NCI-H1417 treated with DMSO at 0.1 percent for 48 hours (cell line): ENCODE results near the gene XAGE1B.
"Not testable (repeated sequence)": the region's sequence is repeated elsewhere in the genome, so short reads cannot be mapped to it uniquely, and the experiment has no call there.

Source experiments
- DNase-seq: peaks from one replicate; lab custom pipeline; 2025; lab: John Stamatoyannopoulos, UW

The XAGE1B gene, protein sequence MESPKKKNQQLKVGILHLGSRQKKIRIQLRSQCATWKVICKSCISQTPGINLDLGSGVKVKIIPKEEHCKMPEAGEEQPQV

GRCh38 chrX:52516987-52517325 is at the start of gene XAGE1B:
XAGE1B (minus strand) TSS chrX:52517063; CDS start chrX:52515527, 1,536 bp downstream.
- not testable (repeated sequence) for DNase-seq

- DNase-seq: no peak
Measured at GRCh38 chrX:52563105-52563504, 46.2 kb upstream of the XAGE1B start.

DNA sequence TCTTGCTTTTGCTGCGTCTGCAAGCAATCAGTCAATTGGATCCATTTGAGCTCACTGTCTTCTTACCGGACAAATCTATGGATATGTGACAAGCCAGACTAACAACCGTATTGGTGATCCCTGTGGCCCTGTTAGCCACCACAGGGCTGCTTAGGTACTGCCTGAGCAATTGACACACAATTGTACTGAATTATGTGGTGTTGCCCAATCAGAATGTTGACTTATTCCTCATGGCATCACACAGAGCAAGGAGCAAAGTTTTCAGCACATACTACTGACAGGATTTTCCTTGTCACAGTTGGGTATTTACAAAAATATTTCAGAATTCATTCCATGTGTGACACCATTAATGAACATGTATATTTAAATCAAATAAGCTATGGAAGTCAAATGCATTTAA is 41.3 kb upstream of the XAGE1B start:
- DNase-seq: no peak

DNA sequence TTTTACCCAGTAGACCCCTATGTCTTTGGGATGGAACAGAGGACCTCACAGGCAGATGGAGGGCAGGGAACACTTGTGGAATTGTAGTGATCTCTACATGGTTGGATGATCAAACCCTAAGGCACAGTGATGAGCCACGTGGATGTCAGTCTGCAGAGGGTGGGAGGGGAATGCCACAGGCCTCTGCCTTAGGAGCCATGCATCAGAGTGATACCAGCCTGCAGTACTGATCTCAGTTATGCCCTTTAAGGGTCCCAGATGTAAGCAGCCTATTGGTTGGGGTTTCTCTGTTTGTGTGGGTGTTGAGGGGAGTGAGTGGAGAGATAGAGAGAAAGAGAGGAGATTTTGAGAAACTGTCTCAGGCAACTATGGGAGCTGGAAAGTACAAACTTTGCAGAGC is 39.9 kb upstream of the XAGE1B start:
- DNase-seq: no peak

- no peak for DNase-seq
Measured at GRCh38 chrX:52553995-52554642, 37.3 kb upstream of the XAGE1B start.

DNA sequence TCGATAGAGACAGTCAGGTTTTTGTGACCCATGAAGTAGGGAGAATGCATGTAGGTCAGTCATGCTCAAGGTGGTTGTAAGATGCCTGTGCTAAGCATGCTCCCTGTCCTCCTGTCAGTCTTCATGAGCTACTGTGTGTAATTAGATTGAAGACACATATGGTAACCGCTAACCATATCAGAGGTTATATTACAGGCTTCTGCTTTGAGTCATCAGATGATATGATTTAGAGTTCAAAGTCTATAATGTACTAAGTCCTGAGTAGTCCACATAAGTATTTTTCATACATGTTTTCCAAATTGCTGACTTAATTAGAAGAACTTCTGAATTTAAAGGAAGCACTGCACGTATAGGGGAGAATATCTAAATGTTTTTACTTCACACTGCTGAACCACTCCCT is 31.9 kb upstream of the XAGE1B start:
- DNase-seq: not testable (repeated sequence)

DNA sequence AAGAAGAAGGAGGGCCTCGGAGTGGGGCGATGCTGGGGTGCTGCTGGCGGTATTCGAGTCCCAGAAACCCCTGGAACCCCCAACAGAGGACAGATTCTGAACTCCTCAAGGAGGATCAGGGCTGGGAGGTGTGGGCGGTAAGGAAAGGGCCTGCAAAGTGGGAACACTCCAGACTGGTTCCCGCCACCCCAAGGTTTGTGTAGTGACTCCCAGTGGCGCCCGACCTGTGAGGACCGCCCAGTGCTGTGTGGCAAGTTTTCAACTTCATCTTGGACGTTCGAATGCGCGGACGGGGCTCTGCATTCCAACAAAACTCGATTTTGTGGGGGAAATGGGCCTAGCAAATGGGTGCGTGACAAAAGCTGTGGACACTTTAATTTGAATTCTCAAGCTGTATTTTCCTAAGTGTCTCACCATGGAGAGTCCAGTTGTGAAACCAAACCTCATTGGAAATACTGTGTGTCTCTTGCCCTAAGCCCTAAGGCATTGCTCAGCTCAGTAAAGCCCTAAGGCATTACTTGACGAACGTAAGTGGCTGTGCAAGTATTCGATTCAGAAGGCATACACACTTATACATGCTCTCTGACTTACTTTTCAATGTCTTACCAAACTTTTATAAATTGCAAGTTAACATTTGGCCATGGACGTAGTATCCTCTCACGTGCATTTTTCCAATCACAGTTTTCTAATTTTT is 27.4 kb upstream of the XAGE1B start:
- no peak for DNase-seq

DNA sequence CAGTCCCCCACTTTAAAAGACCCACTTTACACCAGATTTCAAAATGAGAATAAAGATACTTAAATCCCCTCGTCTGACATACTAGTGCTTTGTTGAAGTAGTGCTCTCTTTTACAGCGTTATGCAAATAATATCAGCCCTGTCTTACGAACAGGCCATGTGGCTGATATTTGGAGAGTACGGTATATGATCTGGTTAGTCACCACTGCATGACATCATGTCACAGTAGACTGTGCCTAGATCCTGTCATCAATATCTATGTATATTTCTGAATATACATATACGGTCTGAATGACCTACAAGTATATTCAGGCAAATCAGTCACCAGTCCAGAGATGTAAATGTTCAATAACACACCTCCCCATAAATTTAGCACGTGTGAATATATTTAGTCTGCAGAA is 25.4 kb upstream of the XAGE1B start:
- DNase-seq: no peak

GRCh38 chrX:52541051-52541450 is 24.2 kb upstream of the XAGE1B start:
- DNase-seq: not testable (repeated sequence)

DNA sequence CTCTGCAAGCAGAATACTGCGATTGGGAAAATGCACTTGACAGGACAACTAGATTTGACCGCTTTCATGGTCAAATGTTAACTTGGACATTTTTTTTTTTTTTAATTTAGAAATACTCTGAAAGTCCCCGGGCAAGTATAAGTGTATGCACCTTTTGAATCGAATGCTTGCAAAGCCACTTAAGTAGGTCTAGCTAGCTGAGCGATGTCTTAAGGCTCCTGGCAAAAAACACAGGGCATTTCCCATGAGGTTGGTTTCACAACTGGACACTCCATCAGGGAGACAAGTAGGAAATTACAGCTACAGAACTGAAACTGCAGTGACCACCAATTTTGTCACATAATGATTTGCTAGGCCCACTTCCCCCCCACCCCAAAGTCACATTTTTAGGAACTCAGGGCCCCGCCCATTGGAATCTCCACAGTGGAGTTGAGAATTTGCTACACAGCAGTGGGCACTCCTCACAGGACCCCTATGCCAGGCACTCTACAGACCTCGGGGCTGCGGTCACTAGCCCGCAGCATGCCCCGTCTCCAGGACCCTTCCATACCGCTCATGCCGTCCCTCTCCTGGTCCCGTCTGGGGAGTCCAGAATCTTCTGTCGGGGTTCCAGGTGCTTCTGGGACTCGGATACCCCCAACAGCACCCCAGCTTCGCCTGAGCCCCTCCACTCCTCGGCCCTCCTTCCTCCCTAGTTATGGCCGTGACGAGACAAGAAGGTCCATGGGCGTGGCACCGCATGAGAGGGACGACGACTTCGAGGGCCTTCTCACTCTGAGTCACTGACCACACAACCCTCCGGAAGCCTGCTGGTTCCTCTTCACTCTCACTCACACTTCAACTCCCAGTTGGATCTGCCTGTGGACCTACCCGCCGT is 515 bp downstream of the XAGE1B start:
- not testable (repeated sequence) for DNase-seq

- DNase-seq: not testable (repeated sequence)
Measured at GRCh38 chrX:52511126-52511525, 5.7 kb downstream of the XAGE1B start.

- no peak for DNase-seq
Measured at GRCh38 chrX:52509916-52510315, 6.9 kb downstream of the XAGE1B start.

GRCh38 chrX:52507331-52507730 is 9.5 kb downstream of the XAGE1B start:
- DNase-seq: no peak

DNA sequence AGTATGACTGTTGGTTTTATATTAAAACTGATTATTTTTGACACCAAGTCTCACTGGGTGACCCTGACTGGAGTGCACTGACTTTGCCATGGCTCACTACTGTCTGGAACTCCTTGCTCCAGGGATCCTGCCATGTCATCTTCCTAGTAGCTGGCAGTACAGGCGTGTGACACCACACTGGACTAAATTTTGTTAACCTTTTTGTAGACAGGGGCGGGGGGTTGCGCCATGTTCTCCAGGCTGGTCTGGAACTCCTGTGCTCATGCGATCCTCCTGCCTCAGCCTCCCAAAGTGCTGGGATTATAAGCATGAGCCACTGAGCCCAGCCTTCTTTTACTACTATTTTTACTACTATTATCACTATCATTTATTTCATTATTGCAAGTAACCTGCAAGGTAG is 12.3 kb downstream of the XAGE1B start:
- DNase-seq: no peak

DNA sequence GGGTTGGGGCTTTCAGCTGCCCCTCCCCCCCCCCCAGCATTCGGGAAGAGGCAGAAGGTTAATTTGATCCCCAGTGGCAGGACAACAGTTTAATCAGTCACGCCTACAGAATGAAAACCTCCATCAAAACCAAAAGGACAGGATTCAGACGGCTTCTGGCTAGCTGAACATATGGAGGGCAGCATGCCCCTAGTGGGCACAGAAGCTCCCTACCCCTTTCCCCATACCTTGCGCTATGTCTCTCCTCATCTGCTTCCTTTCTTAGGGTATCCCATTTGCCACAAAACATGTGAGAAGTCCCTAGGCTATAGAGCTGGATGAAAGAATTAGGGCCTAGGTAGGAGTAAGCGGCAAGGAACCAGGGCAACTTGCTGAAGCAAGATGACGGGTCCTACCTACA is 15.5 kb downstream of the XAGE1B start:
- not testable (repeated sequence) for DNase-seq

DNA sequence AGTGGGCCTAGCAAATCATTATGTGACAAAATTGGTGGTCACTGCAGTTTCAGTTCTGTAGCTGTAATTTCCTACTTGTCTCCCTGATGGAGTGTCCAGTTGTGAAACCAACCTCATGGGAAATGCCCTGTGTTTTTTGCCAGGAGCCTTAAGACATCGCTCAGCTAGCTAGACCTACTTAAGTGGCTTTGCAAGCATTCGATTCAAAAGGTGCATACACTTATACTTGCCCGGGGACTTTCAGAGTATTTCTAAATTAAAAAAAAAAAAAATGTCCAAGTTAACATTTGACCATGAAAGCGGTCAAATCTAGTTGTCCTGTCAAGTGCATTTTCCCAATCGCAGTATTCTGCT is 20.5 kb downstream of the XAGE1B start:
- DNase-seq: not testable (repeated sequence)

DNA sequence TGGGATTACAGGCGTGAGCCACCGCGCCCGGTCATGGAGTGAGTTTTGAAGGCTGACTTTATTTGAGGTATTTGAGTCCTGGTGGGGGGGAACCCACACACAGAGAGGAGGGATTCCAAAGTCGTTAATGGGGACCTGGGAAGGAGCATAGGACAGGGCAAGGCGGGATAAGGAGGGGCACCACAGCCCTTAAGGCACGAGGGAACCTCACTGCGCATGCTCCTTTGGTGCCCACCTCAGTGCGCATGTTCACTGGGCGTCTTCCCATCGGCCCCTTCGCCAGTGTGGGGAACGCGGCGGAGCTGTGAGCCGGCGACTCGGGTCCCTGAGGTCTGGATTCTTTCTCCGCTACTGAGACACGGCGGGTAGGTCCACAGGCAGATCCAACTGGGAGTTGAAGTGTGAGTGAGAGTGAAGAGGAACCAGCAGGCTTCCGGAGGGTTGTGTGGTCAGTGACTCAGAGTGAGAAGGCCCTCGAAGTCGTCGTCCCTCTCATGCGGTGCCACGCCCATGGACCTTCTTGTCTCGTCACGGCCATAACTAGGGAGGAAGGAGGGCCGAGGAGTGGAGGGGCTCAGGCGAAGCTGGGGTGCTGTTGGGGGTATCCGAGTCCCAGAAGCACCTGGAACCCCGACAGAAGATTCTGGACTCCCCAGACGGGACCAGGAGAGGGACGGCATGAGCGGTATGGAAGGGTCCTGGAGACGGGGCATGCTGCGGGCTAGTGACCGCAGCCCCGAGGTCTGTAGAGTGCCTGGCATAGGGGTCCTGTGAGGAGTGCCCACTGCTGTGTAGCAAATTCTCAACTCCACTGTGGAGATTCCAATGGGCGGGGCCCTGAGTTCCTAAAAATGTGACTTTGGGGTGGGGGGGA is 21.1 kb downstream of the XAGE1B start, which contains the start of gene XAGE1A:
Gene XAGE1A, plus strand, starts transcription at position 264 of the 874 bp plus-strand sequence. CDS start 1,554 bp downstream, outside the sequence.
- DNase-seq: not testable (repeated sequence)

GRCh38 chrX:52471301-52471700 is 45.6 kb downstream of the XAGE1B start:
- not testable (repeated sequence) for DNase-seq
